GM18867 (cell line): ENCODE measurements around the gene CRY1.

Experiments used
- ATAC-seq: cut with Tn5 transposase; IDR thresholded peaks from one replicate; pipeline ENCODE4 v1.9.1; 2021; ENCODE audit warnings: mild to moderate bottlenecking, moderate library complexity; ENCODE audit not compliant: unreplicated experiment

CRY1 gene

GRCh38 chr12:106974511-106974910 lies 118.8 kb downstream of the CRY1 start:
- peak; percentile 79 for ATAC-seq

DNA sequence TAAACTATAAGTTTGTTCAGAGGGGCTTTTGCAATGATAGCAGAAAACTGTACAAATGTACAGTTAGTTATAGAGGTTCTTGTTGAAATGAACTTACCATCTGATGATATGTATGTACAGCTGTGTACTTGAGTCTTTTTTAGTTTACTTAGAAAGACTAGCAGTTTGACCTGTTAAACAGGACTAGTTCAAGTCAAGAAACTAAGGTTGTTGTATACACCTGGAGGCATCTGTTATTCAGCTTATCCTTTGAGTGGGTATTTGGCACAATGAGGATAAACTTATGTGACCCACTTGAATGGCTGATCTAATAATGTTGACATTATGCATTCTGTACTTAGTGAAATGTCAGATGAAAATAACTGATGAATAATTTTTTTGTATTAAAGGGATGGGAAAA lies 119.8 kb downstream of the CRY1 start:
- no peak for ATAC-seq

- no peak for ATAC-seq
These were observed 122.3 kb downstream of the CRY1 start for GRCh38 chr12:106971065-106971464.

DNA sequence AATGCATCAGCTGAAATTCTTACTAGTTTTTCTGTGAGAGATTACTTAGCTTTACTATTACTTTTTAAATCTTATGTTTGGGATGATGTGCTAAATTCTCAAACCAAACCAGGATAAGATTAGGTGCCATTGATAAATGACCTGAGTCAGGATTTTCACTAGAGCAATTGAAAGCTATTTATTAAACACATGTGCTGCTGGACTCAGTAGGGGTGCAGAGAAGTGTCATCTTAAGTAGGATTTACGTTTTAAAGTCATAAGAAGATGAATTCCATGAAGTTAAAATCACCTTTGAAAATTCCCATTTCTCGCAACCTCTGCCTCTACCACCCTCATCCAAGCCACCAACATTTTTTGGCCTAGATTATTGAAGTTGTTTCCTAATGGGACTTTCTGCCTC lies 128.8 kb downstream of the CRY1 start:
- no peak for ATAC-seq

- no peak for ATAC-seq
These were observed 131.1 kb downstream of the CRY1 start for GRCh38 chr12:106962286-106962685.

GRCh38 chr12:106960443-106960842 lies 132.9 kb downstream of the CRY1 start:
- no peak for ATAC-seq

- no peak for ATAC-seq
These were observed 135.8 kb downstream of the CRY1 start for GRCh38 chr12:106957583-106957982.

GRCh38 chr12:106956048-106956578 lies 137.2 kb downstream of the CRY1 start:
- ATAC-seq, result peak; percentile 33

- ATAC-seq, result peak; percentile 78
These were observed 137.8 kb downstream of the CRY1 start, which contains the start of gene TMEM263 for GRCh38 chr12:106955377-106956047. TSS of gene TMEM263 (plus strand) at chr12:106955907. CDS start at chr12:106967117, 11,210 bp downstream.

GRCh38 chr12:106954462-106955376 lies 138.6 kb downstream of the CRY1 start:
- no peak for ATAC-seq

- no peak for ATAC-seq
These were observed 139.7 kb downstream of the CRY1 start for GRCh38 chr12:106953352-106954250.

GRCh38 chr12:106950591-106950990 lies 142.8 kb downstream of the CRY1 start:
- ATAC-seq, result no peak

GRCh38 chr12:106947461-106947860 lies 145.9 kb downstream of the CRY1 start:
- ATAC-seq, result no peak

DNA sequence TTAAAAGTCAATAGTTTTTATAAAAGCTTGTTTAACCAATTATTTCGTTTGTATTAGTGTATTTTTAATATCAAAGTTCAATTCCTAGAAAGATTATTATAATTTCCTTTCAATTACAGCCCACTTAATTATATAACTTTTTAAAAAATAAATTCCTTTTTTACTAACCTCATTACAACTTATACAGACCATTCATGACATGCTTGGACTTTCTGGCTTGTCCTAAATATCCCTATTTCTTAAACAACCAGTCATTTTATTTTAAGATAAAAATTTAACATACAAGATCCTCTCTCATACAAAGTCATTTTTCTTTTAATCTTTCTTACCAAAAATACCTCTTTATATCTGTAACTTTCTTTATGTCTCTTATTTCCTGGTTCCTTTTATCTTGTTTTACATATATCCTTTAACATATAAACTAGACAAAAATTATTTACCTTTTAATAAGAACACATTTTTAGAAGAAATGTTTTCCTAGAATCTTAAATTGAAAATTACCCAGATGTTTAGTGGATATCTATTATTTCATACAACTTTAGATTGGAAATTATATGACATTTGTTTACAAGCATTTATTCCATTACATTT lies 148.0 kb downstream of the CRY1 start:
- no peak for ATAC-seq

DNA sequence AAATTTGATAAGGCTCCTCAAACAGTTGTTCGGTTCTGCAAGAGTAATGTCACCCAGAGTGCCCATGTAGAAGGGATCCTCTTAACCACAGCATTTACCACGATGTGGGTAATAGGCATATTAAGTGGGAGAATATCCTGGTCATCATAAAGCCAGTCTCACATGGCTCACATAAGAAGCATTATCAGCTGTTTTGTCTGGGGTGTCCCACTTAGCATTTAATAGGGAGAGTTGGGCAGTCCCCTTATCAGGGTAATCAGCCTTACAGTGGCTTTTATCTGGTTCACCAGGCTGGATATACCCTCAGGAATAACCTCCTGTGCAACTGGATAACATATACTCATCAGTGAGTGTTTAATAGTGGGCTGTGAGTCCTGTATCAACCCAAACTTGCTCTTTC lies 150.6 kb downstream of the CRY1 start:
- ATAC-seq, result no peak

DNA sequence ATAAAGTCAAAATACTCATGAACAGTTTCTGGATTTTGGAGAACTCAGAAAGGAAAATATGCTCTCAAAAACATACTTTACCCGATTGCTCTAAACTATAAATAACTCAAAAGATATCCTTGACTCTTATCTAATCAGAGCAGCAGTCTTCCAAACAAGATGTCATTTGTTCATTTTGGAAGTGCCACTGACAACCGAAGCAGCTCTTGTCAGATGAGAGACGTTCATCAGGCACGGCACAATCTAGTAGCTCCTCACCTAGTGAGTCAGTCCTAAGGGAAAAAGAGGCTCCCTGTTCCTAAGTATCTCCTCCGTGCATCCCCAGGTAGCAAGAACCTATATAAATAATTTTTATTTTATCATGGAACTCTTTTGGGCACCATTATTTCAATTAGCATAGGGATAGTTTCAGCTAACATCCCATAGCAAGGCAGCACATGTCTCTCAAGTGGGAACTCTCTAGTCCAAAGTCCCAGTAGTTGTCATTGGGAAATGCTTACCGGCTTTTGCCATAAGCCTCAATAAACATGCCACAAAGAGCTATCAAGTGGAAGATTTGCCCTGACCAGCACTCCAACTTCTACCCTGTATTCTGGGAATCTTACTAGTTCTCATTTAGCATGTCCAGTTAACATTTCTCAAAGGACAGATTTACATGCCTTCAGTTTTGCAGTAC lies 151.7 kb downstream of the CRY1 start:
- ATAC-seq, result no peak
